Measurements from ENCODE around the gene AK8.

DNA sequence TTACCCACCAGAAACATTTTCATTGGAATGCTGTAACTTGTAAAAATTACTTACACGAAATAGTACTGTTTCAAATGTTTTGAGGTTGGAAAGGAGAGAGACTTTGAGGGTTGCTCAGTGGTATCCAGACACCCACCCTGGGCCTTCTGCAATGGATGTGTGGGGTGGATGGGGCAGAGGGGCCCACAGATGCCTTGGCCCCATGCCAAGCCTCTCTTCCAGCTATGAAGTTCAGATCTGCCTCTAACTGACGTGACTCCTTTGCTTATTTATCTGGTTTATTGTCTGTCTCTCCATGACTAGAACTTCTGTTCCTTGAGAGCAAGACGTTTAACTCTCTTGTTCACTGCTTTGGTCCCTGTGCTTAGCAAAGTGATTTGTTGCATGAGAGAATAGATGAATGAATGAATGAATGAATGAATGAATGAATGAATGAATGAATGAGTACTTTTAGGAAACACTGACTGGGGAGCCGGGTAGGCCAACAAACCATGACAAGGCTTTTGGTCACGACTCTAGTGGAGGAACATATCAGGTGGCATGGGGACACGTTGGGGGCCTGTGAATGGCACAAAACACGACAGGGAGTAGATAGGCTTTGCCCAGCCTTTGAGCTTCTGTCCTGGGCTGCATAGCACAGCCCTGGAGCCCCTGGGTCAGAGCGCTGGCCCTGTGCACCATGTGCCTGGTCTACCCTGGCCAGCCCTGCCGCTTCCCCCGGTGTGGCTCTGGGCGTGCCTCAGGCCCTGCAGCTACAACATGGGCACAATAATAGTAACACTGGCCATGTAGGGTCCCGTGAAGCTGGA lies 31.8 kb downstream of the AK8 start:
- TF ChIP-seq POLR2A (IDR thresholded peaks at IDR 0.05) (no peak), POLR2AphosphoS5 (IDR thresholded peaks at IDR 0.05) (no peak)

Measured in stomach (tissue), 4 donors.